Subcutaneous abdominal adipose tissue (tissue), 5 donors: ENCODE results near the gene EMCN.
"Not testable (repeated sequence)": the region's sequence is repeated elsewhere in the genome, so short reads cannot be mapped to it uniquely, and the experiment has no call there.

Experiments used
- H3K27ac ChIP-seq: one replicate; pipeline ENCODE4 v1.7.0; 2013; ENCODE audit warnings: low read depth, mild to moderate bottlenecking, inconsistent platforms, low read length, moderate library complexity
- H3K27me3 ChIP-seq, 5 donors: one replicate each; pipeline ENCODE4 v1.7.0; 2013; ENCODE audit warnings: low read length in 5 of 5, inconsistent platforms in 1 of 5; ENCODE audit not compliant: control insufficient read depth in 5 of 5, insufficient read depth in 4 of 5
- H3K36me3 ChIP-seq, 5 donors: one replicate each; pipeline ENCODE4 v1.7.0; 2013; ENCODE audit warnings: low read length in 5 of 5; ENCODE audit not compliant: control insufficient read depth in 5 of 5, insufficient read depth in 5 of 5
- H3K4me1 ChIP-seq, 5 donors: one replicate each; pipeline ENCODE4 v1.7.0; 2013; ENCODE audit warnings: low read length in 5 of 5, mild to moderate bottlenecking in 3 of 5, moderate library complexity in 1 of 5; ENCODE audit not compliant: control insufficient read depth in 5 of 5, insufficient read depth in 5 of 5
- H3K4me3 ChIP-seq, 5 donors: one replicate each; pipeline ENCODE4 v1.7.0; 2013; ENCODE audit warnings: low read length in 5 of 5, low read depth in 1 of 5
- H3K9ac ChIP-seq, 5 donors: one replicate each; pipeline ENCODE4 v1.7.0; 2013; ENCODE audit warnings: low read length in 5 of 5, mild to moderate bottlenecking in 4 of 5, moderate library complexity in 3 of 5
- H3K9me3 ChIP-seq, 5 donors: one replicate each; pipeline ENCODE4 v1.7.0; 2013; ENCODE audit warnings: low read length in 5 of 5; ENCODE audit not compliant: control insufficient read depth in 5 of 5
- donor health status: healthy.
- donor health status: healthy.
- donor health status: healthy.
- donor health status: healthy.
- donor health status: healthy.

The EMCN gene

GRCh38 chr4:100366213-100366612, 151.6 kb downstream of the EMCN start:
- Histone ChIP-seq H3K36me3 (no peaks in the 10 kb centered on the region), H3K4me1 (no peaks in the 10 kb centered on the region), H3K4me3 (no peak overlapping the region), H3K9me3 (no peaks in the 10 kb centered on the region), H3K27ac (no peak overlapping the region), H3K9ac (no peak overlapping the region), H3K27me3 (no peaks in the 10 kb centered on the region)

GRCh38 chr4:100362366-100362765, 155.5 kb downstream of the EMCN start:
- H3K9me3 ChIP-seq: peaks cover 0 to 6% (median 4%) of the 10 kb centered on the region in 5 donors
- H3K9ac ChIP-seq: no peak overlapping the region
- no peaks in the 10 kb centered on the region for H3K27me3 ChIP-seq
- no peaks in the 10 kb centered on the region for H3K4me1 ChIP-seq
- H3K4me3 ChIP-seq: no peak overlapping the region
- no peak overlapping the region for H3K27ac ChIP-seq
- H3K36me3 ChIP-seq: no peaks in the 10 kb centered on the region

- Histone ChIP-seq H3K9me3 (peaks cover 0 to 14% (median 7%) of the 10 kb centered on the region in 5 donors), H3K4me1 (no peaks in the 10 kb centered on the region), H3K27me3 (no peaks in the 10 kb centered on the region)
Measured at GRCh38 chr4:100361336-100361735, 156.5 kb downstream of the EMCN start.

GRCh38 chr4:100360211-100360610, 157.6 kb downstream of the EMCN start:
- no peak overlapping the region for H3K4me3 ChIP-seq
- no peaks in the 10 kb centered on the region for H3K27me3 ChIP-seq
- no peak overlapping the region for H3K9ac ChIP-seq
- H3K36me3 ChIP-seq: no peaks in the 10 kb centered on the region
- no peaks in the 10 kb centered on the region for H3K4me1 ChIP-seq
- peaks cover 0 to 17% (median 7%) of the 10 kb centered on the region in 5 donors for H3K9me3 ChIP-seq
- no peak overlapping the region for H3K27ac ChIP-seq

More at GRCh38 chr4:100361336-100361735, 156.5 kb downstream of the EMCN start:
- no peak overlapping the region for H3K27ac ChIP-seq
- H3K4me3 ChIP-seq: no peak overlapping the region
- no peaks in the 10 kb centered on the region for H3K36me3 ChIP-seq
- no peak overlapping the region for H3K9ac ChIP-seq

GRCh38 chr4:100359441-100359840, 158.4 kb downstream of the EMCN start:
- Histone ChIP-seq H3K4me3 (no peak overlapping the region), H3K9ac (no peak overlapping the region), H3K9me3 (peaks cover 0 to 17% (median 7%) of the 10 kb centered on the region in 5 donors), H3K36me3 (no peaks in the 10 kb centered on the region), H3K4me1 (no peaks in the 10 kb centered on the region), H3K27ac (no peak overlapping the region), H3K27me3 (no peaks in the 10 kb centered on the region)

GRCh38 chr4:100357542-100357941, 160.3 kb downstream of the EMCN start:
- H3K9ac ChIP-seq: no peak overlapping the region
- no peak overlapping the region for H3K27ac ChIP-seq
- peaks cover 0 to 17% (median 7%) of the 10 kb centered on the region in 5 donors for H3K9me3 ChIP-seq
- no peaks in the 10 kb centered on the region for H3K4me1 ChIP-seq
- H3K4me3 ChIP-seq: no peak overlapping the region
- no peaks in the 10 kb centered on the region for H3K36me3 ChIP-seq
- no peaks in the 10 kb centered on the region for H3K27me3 ChIP-seq

GRCh38 chr4:100356172-100356571, 161.7 kb downstream of the EMCN start:
- H3K27ac ChIP-seq: no peak overlapping the region
- no peak overlapping the region for H3K4me3 ChIP-seq
- no peaks in the 10 kb centered on the region for H3K4me1 ChIP-seq
- no peaks in the 10 kb centered on the region for H3K27me3 ChIP-seq
- no peak overlapping the region for H3K9ac ChIP-seq
- peaks cover 0 to 17% (median 7%) of the 10 kb centered on the region in 5 donors for H3K9me3 ChIP-seq
- H3K36me3 ChIP-seq: no peaks in the 10 kb centered on the region

GRCh38 chr4:100352352-100352751, 165.5 kb downstream of the EMCN start:
- not testable (repeated sequence) for H3K9ac ChIP-seq, H3K27me3 ChIP-seq, H3K4me1 ChIP-seq, H3K36me3 ChIP-seq, H3K27ac ChIP-seq, H3K4me3 ChIP-seq
- H3K9me3 ChIP-seq: peaks cover 0 to 11% (median 1%) of the 10 kb centered on the region in 5 donors

- Histone ChIP-seq H3K27me3 (no peaks in the 10 kb centered on the region), H3K36me3 (no peaks in the 10 kb centered on the region), H3K4me3 (no peak overlapping the region), H3K4me1 (no peaks in the 10 kb centered on the region), H3K9ac (no peak overlapping the region), H3K27ac (no peak overlapping the region), H3K9me3 (no peaks in the 10 kb centered on the region)
Measured at GRCh38 chr4:100348473-100348872, 169.3 kb downstream of the EMCN start.

- H3K4me1 ChIP-seq: no peaks in the 10 kb centered on the region
- no peak overlapping the region for H3K4me3 ChIP-seq
- no peak overlapping the region for H3K9ac ChIP-seq
- H3K27me3 ChIP-seq: no peaks in the 10 kb centered on the region
- no peaks in the 10 kb centered on the region for H3K9me3 ChIP-seq
- H3K27ac ChIP-seq: no peak overlapping the region
- H3K36me3 ChIP-seq: no peaks in the 10 kb centered on the region
Measured at GRCh38 chr4:100347241-100347640, 170.6 kb downstream of the EMCN start.

GRCh38 chr4:100345585-100345984, 172.2 kb downstream of the EMCN start:
- Histone ChIP-seq H3K9me3 (no peaks in the 10 kb centered on the region), H3K4me1 (no peaks in the 10 kb centered on the region), H3K36me3 (no peaks in the 10 kb centered on the region), H3K9ac (no peak overlapping the region), H3K27ac (no peak overlapping the region), H3K4me3 (no peak overlapping the region), H3K27me3 (no peaks in the 10 kb centered on the region)
